ENCODE measurements around the gene RERGL. TPM values are rescaled to one million over a fixed set of nuclear protein-coding genes. Genes with fewer than 3 reads are reported as not detected.

Gene RERGL
- total RNA-seq, 1 experiment from 2014 or later: not detected

GRCh38 chr12:18084080-18084479 lies 5.9 kb downstream of the RERGL start:
- H3K4me1 ChIP-seq (ENCODE audit: control insufficient read depth in 1 of 2, insufficient read depth in 2 of 2, low read length in 2 of 2): no peaks in the 10 kb centered on the region
- TF ChIP-seq YY1 (IDR thresholded peaks at IDR 0.05; ENCODE audit: extremely low read depth, insufficient replicate concordance, low read depth, low read length): no peak
- TF ChIP-seq SP1 (IDR thresholded peaks at IDR 0.05; ENCODE audit: low read depth): no peak
- TF ChIP-seq EZH2phosphoT487 (IDR thresholded peaks at IDR 0.05; ENCODE audit: borderline replicate concordance): no peak
- TF ChIP-seq ZFX (IDR thresholded peaks at IDR 0.05): no peak
- no peak for TF ChIP-seq RAD21 (IDR thresholded peaks at IDR 0.05; ENCODE audit: low read depth)
- TF ChIP-seq FOSL1 (IDR thresholded peaks at IDR 0.05; ENCODE audit: low read depth): no peak
- TF ChIP-seq POLR2AphosphoS5 (IDR thresholded peaks at IDR 0.05; ENCODE audit: low read depth, low read length): no peak
- TF ChIP-seq TCF7L2 (IDR thresholded peaks at IDR 0.05; ENCODE audit: borderline replicate concordance, extremely low read depth, insufficient read depth, insufficient read length): no peak
- TF ChIP-seq MAX (IDR thresholded peaks at IDR 0.05): no peak
- no peak for TF ChIP-seq ELF1 (IDR thresholded peaks at IDR 0.05; ENCODE audit: borderline replicate concordance, low read depth)
- no peak for TF ChIP-seq SRF (IDR thresholded peaks at IDR 0.05; ENCODE audit: low read depth)
- no peak for TF ChIP-seq ATF3 (IDR thresholded peaks at IDR 0.05)
- no peak for TF ChIP-seq EGR1 (IDR thresholded peaks at IDR 0.05; ENCODE audit: low read depth)
- no peak for TF ChIP-seq SIN3A (IDR thresholded peaks at IDR 0.05; ENCODE audit: low read depth)
- TF ChIP-seq, protein P1, sequence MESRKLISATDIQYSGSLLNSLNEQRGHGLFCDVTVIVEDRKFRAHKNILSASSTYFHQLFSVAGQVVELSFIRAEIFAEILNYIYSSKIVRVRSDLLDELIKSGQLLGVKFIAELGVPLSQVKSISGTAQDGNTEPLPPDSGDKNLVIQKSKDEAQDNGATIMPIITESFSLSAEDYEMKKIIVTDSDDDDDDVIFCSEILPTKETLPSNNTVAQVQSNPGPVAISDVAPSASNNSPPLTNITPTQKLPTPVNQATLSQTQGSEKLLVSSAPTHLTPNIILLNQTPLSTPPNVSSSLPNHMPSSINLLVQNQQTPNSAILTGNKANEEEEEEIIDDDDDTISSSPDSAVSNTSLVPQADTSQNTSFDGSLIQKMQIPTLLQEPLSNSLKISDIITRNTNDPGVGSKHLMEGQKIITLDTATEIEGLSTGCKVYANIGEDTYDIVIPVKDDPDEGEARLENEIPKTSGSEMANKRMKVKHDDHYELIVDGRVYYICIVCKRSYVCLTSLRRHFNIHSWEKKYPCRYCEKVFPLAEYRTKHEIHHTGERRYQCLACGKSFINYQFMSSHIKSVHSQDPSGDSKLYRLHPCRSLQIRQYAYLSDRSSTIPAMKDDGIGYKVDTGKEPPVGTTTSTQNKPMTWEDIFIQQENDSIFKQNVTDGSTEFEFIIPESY (IDR thresholded peaks at IDR 0.05; ENCODE audit: extremely low read depth, insufficient replicate concordance, low read length): no peak
- no peak for TF ChIP-seq CTCF (IDR thresholded peaks at IDR 0.05 in 2 of 3, conservative IDR thresholded peaks at IDR 0.05 in 1 of 3; ENCODE audit: borderline replicate concordance in 1 of 3, insufficient read depth in 1 of 3, low read depth in 2 of 3, low read length in 2 of 3)
- TF ChIP-seq JUND (IDR thresholded peaks at IDR 0.05): no peak
- no peak for TF ChIP-seq REST (IDR thresholded peaks at IDR 0.05; ENCODE audit: low read depth)
- no peak for TF ChIP-seq CBX3 (IDR thresholded peaks at IDR 0.05; ENCODE audit: low read depth)
- TF ChIP-seq ZNF274 (IDR thresholded peaks at IDR 0.05; ENCODE audit: low read depth, low read length): no peak
- DNase-seq (ENCODE audit: low read depth, low spot score) (no peak), ATAC-seq (no peak)
- no peaks in the 10 kb centered on the region for H3K27me3 ChIP-seq (ENCODE audit: insufficient read depth, low read length)
- H4K20me1 ChIP-seq (ENCODE audit: insufficient read depth): no peaks in the 10 kb centered on the region
- ChIA-PET CTCF (no interaction called here), POLR2A (no interaction called here), RAD21 (ENCODE audit: low non-redundant PET in 1 of 2, low total read pairs in 2 of 2, uncharacterized antibody in 2 of 2, unreplicated experiment in 2 of 2) (no interaction called here)
- no peak overlapping the region for H3K9ac ChIP-seq (ENCODE audit: low read length)
- H3K36me3 ChIP-seq (ENCODE audit: control insufficient read depth in 1 of 2, insufficient read depth in 2 of 2, low read length in 2 of 2): no peaks in the 10 kb centered on the region
- H3K4me3 ChIP-seq (replicated peaks in 1 of 2; ENCODE audit: low read depth in 1 of 2, low read length in 2 of 2): no peak overlapping the region
- H3K9me2 ChIP-seq (ENCODE audit: insufficient read depth): no peaks in the 10 kb centered on the region
- H3K79me2 ChIP-seq (ENCODE audit: insufficient read depth, low read length): no peaks in the 10 kb centered on the region
- H3K4me2 ChIP-seq (ENCODE audit: low read length): no peak overlapping the region
- no TSS peak for BruUV-seq (replicated peaks)
- H2AFZ ChIP-seq (ENCODE audit: low read depth, low read length, poor library complexity, severe bottlenecking): no peak overlapping the region
- no peaks in the 10 kb centered on the region for H3K9me3 ChIP-seq (ENCODE audit: control insufficient read depth in 1 of 2, insufficient read depth in 1 of 2, low read depth in 1 of 2, low read length in 2 of 2)
- intact Hi-C loops (cut with micrococcal nuclease): no loop called here
- no peak overlapping the region for H3K27ac ChIP-seq (ENCODE audit: low read depth, low read length)
